Suppressor macrophage treated with lipopolysaccharide for 1 hour (primary cell): Measurements from ENCODE around the gene STMP1.
A peak's percentile ranks its signal among the peaks of the same experiment; 100 is the strongest.
"Not testable (repeated sequence)": the region's sequence is repeated elsewhere in the genome, so short reads cannot be mapped to it uniquely, and the experiment has no call there.

Experiments used
- DNase-seq, 3 donors: peaks; one replicate each; pipeline ENCODE4 v3.0.0-alpha.2; 2020 to 2022

Gene STMP1

DNA sequence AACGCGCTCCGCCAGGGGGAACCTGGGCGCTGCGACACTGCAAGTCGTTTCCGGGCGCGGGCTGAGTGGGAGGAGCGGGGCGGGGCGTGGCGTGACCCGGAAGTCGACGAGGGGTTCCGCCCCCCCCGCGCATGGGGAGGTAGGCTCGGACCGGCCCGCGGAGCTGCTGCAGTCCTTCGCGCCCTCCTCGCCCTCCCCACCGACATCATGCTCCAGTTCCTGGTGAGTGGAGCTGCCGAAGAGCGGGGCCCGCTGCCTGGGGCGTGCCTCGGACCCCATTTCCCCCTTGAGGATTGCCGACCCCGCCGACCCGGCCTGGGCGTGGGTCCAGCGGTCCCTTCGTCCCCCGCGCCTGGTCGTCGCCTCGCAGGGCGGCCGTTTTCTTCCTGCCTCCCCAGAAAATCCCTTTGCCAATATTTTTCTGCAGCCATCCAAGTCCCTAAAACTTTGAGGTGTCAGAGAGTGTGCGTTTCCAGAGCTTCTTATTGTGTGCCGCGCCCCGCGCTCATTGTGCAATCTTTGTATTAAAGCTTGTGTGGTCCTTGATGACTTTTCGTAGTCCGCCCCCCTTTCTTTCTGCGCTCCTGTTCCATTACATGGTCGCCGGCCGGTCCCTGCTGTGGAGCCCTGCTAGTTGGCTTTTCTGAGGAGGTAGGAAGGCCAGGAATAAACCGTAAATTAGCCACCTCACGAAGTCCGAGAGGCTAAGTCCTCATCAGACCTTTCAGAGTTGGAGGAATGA, at the start of gene STMP1:
Gene STMP1 (plus strand): TSS at position 142 of the 742 bp plus-strand sequence.
- DNase-seq: peak; percentile 97 to 100 (median 99)

DNA sequence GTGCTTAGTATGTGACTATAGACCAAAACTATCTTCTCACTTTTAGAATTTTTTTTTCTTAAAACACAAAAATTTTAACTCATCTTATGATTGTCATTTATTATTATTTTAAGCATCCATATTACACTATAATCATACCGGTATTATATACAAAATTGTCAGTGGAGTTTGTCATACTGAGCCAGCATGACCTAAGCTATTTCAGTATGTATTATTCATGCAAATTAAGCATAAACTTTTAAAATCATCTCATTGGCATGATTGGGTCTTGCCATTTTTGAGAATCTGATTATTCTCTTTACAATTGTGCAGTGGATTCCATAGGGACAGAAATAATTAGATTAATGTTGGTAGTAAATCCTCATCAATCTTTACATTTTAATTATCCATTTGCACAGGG, 46.2 kb upstream of the STMP1 start:
- no peak for DNase-seq

DNA sequence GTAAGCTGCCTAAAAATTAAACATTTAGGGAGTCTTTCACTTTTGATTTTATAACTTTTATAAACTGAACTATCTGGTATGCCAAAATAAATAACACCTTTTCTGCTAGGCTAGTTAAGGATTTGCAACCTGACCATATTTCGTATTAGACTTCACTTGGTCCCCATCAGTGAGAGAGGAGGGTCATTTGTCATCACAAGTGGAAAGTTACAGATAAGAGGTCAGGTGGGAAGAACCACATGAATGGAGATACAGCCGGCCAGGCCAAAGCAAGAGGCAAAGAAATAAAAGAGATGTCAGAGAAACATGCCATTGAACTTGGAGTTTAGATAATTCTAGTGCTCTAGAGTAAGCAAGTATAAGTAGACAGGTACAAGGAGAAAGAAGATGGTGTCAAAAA, 44.5 kb upstream of the STMP1 start:
- no peak for DNase-seq

DNA sequence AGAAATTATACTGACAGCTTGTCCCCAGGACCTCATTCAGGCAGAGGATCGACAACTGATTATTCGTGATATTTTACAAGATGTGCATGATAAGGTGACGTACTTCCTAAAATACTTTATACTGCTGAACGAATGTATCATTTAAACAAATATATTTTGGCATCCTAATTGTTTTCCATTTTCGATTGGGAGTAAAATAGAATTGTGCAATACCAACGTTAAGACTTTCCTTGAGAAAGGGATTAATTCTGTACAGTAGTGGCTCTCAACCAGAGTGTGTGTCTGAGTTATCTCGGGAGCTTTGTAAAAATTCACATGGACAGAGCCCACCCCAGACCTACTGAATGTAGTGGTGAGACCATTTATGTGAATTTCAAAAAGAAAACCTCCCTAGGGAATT, 43.8 kb upstream of the STMP1 start:
- DNase-seq: no peak

DNA sequence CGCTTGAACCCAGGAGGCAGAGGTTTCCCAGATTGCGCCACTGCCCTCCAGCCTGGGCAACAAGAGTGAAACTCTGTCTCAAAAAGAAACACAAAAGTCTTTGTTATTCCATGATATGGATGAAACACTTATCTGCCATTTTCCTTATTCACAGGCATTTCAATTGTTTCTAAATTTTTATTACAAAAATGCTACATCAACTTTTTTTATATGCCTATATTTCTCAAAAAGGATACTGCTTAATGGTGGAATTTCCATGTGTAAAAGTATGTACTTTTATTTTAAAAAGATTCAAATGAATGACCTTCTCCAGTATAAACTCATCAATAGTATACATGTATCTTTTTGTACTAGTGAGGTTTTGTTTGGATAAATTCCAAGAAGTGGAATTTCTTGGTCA, 41.9 kb upstream of the STMP1 start:
- DNase-seq: no peak

DNA sequence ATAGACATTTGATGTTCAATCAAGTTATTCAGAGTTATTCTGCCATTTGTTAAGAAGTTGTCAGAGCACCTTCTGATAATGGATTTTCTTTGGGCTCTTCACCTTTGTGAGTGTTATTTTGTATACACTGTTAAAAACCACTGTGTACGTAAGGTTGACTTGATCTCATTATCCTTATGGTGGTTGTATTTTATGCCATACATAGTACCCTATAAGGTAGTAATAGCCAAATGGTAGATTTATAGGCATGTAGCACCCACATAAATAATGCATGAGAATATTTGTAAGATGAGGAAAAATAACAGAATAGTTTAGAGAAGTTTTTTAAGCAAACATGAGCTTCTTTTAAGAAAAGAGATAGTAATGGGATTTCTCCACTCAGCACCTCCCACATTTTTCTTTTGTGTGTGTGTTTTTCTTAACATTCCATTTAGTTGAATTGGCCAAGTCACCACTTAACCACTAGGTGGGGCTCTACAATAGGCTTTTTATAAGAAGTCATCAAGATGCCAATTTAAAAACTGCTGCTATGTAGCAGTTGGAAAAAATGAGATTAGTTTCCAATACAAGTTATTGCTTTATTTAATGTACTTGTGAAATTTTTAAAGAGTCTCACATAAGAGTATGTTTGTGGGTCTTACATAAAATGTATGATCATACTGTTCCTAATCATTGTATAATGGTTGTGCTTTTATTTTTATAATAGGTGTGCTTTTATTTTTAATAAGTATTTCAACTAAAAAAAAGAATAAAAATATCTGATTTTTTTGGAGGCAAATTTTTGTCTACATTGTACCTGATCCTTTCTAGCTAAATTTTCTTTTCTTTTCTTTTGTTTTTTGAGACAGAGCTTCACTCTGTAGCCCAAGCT, 41.1 kb upstream of the STMP1 start:
- peak; percentile 73 to 79 (median 79) for DNase-seq

DNA sequence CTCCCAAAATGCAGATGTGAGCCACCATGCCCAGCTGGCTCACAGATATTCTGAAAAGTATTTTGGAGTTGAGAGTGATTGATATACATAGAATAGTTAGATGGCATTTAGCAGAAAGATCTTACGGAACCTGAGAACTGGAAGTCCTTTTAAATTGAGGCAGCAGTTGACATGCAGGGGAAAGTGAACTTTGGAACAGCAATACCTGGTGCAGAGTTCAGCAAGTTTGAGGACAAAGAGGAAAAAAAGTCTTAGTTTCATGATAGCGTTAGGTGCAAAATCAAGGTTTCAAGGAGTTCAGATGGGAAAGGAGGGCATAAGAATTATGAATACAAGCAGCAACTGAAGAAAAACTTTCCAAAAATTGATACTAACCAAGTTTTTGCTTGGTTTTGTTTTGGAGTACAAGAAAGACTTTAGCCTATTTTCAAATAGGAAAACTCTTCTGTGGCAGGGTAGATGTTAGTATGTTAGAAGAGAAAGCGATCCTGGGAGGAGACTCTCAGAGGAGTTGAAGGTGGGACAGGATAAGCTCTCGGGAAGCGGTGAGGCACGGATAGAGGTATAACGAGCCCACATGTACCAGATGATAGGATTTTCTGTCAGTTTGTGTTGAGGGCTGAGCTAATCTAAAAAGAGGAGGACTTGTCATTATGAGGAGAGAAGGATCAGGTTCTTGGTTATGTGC, 28.0 kb upstream of the STMP1 start:
- no peak for DNase-seq

DNA sequence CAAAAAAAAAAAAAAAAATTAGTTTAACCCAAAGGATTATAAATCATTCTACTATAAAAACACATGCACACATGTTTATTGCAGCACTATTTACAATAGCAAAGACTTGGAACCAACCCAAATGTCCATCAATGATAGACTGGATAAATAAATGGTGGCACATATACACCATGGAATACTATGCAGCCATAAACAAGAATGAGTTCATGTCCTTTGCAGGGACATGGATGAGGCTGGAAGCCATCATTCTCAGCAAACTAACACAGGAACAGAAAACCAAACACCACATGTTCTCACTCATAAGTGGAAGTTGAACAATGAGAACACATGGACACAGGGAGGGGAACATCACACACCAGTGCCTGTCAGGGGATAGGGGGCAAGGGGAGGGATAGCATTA, 22.6 kb upstream of the STMP1 start:
- DNase-seq: not testable (repeated sequence)

DNA sequence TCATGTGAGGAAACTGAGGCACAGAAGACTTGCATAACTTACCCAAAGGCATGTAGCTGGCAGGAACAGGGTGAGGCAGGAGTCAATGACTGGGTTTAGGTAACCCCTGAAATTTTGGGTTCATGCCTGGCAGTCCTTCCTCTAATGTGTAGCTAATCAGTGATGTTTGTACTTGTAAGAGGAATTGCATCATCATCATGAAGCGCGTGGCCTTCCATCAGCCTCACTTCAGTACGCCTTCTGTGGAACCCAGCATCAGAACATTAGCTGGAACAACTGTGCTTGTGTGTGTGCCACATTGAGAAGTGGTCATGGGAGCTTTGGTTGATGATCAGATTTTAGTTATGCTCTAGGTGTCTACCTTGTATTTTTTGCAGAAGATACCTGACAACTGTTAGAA, 18.2 kb upstream of the STMP1 start:
- no peak for DNase-seq

DNA sequence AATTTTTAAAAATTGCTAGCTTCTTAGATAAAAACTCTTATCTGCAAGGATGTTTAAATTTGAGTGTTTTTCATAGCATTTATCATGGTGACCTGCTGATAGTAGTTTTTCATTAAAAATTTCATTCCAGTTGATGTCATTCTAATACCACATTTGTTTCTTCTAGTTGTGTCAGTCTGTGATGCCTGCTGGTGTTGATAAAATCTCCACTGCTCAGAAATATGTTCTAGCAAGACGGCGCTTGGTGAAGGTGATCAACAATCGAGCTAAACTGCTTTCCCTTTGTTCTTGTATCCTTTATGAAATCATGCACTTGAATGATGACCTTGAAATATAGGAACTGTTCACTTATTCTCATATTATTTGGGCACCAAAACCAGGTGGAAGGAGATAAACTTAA, 17.6 kb upstream of the STMP1 start:
- DNase-seq: no peak

DNA sequence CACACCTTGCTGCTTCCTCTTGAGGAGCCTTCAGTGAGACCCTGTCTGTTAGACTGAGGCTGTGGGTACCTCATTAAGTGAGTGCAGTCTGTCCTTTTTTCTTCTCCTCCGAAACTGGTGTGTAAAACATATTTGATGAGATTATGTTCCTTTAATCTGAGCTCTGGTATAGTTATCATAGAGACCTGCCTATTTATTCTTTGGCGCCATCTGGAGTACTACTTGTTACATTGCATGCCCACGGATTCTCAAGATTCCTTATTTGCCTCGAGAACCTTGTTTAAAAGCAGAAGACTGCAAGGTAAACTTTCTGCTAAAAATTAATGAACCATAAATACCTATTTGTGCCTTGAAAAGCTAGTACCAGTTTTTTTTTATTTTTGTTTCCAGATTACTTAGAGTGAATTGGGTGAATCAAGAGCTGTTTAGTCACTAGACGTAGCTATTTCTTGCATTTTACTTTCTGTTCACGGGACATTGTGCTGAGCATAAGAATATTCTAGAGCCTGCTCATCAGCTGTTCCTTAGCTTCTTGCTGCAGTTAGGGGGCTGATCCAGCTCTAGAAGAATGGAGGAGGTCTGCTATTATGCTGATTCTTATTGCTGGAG, 16.9 kb upstream of the STMP1 start:
- peak; percentile 50 to 76 (median 67) for DNase-seq

DNA sequence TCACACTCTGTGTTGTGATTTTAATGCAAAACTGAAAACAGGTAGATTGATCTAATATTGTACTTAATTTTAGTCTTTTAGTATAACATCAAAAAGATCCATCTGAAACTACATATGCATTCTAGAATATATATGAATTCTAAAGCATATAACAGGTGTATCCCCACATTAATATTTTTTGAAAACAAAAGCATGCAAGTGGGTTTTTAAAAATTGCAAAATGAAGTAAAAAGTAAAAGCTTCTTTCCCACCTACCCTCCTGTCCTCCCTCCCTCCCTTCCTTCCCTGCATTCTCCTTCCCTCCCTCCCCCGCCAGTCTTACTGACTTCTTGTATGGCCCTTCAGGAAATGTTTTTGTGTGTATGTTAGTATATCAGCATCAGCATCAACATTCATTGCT, 14.6 kb upstream of the STMP1 start:
- no peak for DNase-seq

DNA sequence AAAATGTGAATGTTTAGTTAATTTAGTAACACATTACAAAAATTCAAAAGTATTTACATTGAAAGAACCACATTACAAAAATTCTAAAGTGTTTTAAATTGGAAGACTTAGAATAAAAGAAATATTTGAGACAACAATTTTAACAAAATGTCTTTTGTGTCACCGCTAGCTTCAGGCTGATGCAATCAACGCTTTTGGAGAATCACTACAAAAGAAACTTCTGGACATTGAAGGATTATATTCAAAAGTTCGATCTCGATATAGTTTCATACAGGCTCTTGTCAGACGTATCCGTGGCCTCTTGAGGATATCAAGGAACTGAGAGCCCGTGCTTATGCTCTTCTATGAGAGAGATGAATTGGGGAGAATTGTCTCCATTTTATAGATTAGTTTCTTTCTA, 14.1 kb upstream of the STMP1 start:
- DNase-seq: no peak

DNA sequence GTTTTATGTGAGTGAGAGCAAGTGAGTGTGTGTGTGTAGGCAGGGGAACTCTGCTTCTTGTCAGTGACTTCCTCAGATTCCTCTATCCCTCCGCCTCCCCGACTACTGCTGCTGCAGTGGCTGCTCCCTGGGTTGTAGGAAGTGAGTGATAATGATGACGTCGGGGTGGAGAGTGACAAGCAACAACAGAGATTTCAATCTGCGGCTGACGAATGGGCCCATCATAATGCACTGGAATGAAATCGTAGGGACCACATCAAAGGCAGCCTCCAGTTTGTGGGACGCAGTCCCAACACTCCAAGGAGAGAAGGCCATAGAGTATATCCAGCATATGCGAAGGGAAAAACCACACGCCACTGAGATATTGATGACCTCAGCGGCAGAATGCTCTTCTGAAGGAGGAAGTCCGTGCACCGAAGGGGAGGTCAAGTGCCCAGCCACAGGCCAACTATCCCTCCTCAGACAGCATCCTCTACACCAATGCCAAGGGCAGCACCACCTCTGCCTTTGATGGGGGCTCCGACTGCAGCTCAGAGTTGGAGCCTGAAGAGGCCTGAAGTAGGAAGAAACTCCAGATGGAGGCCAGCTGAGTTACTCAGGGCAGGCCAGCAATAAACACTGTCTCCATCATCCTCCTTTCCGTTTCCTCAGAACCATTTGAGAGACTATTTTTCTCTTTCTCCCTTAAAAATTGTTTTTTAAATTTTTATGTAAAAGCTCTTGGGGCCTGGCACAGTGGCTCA, 11.3 kb upstream of the STMP1 start:
- peak; percentile 87 to 89 (median 87) for DNase-seq

DNA sequence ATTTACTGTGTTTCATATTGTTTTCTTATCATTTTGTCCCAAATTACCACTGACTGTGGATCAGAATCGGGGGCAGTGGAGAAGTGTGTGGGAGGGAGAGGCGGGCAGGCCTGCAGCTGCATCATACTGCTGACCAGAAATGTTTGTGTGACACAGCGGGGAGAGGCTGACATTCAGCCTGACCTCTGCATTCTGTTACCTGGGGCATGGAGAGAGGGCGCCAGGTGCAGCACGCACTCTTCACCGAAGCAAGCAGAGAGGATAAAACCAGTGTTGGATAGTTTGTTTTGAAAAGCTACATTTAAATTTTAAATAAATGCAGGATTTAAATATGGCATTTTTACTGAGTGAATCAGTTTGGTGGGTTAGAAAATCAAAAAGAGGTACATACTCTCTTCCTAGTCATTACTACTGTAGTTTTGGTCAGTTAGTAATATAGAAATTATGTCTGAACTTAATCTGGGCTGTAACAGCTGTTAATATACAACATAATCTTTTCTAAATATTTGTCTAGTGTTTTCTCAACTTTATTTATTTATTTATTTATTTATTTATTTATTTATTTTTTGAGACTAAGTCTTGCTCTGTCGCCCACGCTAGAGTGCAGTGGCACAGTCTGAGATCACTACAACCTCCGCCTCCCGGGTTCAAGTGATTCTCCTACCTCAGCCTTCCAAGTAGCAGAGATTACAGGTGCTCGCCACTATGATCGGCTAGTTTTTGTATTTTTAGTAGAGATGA, 8.8 kb upstream of the STMP1 start:
- no peak for DNase-seq

DNA sequence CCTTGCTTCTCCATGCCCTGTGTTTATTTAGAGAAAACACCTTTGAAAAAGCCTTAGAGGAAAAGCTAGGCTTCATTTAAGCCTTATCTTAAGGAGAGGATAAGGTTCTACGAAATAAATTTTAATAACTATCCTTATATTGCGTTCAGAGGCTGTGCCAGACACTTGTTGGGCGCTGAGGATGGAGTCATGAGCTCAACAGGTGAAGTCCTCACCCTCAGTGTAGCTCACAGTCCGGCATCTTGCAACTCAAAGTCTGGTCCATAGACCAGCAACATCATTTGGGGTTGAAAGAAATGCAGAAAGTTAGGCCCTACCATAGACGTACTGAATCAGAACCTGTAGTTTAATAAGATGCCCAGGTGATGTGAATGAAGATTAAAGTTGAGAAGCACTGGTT, 3.8 kb upstream of the STMP1 start:
- DNase-seq: no peak

DNA sequence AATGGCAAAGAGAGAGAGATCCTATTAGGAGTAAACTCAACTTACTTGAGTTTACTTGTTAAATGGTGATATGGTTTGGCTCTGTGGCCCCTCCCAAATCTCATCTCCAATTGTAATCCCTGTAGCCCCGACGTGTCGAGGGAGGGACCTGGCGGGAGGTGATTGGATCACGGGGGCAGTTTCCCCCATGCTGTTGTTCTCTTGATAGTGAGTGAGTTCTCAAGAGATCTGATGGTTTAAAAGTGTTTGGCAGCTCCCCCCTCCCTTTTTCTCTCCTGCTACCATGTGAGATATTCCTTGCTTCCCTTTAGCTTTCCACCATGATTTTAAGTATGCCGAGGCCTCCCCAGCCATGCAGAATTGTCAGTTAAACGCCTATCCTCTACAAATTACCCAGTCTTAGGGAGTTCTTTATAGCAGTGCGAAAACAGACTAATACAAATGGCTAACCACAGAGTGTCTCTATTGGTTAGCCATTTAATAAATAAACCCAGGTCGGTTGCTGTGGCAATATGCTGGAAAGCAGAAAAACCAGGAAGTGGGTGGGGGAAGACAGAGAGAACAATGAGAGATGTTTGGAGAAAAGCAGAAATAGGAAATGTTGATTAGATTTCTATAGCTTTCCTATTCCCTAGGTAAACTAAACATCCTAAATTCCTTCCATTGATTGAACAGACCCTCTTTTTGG, 3.0 kb upstream of the STMP1 start:
- DNase-seq: peak; percentile 36 to 59 (median 43)

DNA sequence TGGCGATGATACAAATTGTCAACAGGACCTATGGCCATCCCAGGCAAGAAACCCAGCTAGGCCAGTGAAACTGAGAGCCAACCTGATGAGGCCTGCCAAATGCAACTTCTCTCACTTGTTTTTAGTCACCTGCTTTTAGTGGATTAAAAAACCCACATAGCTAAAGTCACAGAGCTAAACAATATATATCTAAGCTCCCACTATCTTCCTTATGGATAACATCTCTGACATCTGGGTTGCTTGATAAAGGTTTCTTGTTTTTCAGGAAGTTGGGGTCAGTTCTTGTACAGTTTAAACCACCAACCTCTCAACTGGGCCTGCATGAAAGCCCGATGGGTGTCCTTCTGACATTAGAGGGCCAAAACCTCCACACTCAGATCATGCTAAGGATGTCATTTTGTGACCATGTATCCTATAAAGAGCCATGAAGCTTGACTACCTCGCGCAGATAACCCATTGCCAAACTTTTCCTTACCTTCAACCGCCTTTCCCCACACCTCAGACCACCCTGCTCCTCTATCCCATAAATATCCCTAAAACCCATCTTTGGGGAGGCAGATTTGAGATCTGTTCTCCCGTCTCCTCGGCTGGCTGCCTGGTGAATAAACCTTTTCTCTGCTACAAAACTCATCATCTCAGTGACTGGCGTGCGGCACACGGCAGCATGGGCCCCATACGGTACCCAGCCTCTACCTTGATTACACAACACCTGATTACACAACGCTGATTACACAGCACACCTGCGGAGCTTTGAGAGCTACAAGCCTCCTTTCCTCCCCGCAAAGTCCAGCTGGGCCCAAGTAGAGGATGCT, 797 bp upstream of the STMP1 start:
- DNase-seq: no peak

DNA sequence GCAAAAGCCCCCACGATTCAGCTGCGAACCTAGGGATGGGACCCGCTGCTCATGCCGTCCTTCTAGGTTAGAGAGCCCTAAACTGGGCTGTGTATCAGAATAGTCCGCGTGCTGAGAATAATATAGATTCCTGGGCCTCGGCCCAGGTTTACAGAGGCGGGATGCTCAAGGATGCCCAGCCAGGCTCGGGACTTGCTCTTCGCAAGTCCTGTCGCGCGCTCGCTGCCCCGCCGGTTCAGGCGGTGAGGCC, 266 bp upstream of the STMP1 start:
- DNase-seq: no peak

DNA sequence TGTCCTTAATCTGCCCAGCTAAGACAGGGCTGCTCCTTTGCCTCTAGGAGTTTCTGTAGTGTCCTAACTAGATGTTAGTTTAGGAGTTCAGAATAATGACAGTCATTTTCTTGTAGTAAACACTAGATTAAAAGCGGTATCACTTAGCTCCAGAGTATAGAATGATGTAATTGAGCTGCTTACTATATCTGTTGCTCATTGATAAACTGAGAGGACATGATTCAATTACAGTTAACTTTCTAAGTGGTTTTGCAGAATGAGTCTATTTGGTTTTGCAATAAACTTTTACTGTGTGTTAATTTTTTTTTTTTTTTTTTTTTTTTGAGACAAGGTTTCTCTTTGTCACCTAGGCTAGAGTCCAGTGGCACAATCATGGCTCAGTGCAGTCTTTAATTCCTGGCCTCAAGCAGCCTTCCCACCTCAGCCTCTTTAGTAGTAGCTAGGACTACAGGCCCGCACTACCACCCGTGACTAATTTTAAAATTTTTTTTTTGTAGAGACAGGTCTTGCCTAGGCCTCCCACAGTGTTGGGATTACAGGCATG, 1.8 kb downstream of the STMP1 start:
- DNase-seq: peak; percentile 16 to 76 (median 60)
